Mesenchymal stem cell (in vitro differentiated cells and primary cell): ENCODE data around the gene HLA-DRB5.

ENCODE experiments used
- DNase-seq: peaks from one replicate; pipeline ENCODE4 v3.0.0-alpha.2; 2013
- H2AFZ ChIP-seq: one replicate; pipeline ENCODE4 v1.6.1; 2013; ENCODE audit warnings: low read depth, mild to moderate bottlenecking, control low read depth, inconsistent platforms, low read length, moderate library complexity
- H2AK5ac ChIP-seq: 2 replicates; pipeline ENCODE4 v1.6.1; 2013; ENCODE audit warnings: low read length, moderate library complexity, mild to moderate bottlenecking, inconsistent platforms; ENCODE audit not compliant: severe bottlenecking
- H2BK120ac ChIP-seq: one replicate; pipeline ENCODE4 v1.6.1; 2013; ENCODE audit warnings: low read depth, mild to moderate bottlenecking, inconsistent platforms, low read length, moderate library complexity
- H2BK12ac ChIP-seq, 2 experiments: one replicate each; pipeline ENCODE4 v1.6.1; 2013; ENCODE audit warnings: inconsistent platforms in 2 of 2, low read length in 2 of 2, mild to moderate bottlenecking in 2 of 2, moderate library complexity in 2 of 2, control low read depth in 1 of 2
- H2BK15ac ChIP-seq: one replicate; pipeline ENCODE4 v1.6.1; 2013; ENCODE audit warnings: mild to moderate bottlenecking, low read depth, inconsistent platforms; ENCODE audit not compliant: poor library complexity, severe bottlenecking
- H2BK5ac ChIP-seq: 2 replicates; pipeline ENCODE4 v1.6.1; 2013; ENCODE audit warnings: low read depth, mild to moderate bottlenecking, low read length, control low read depth, inconsistent platforms; ENCODE audit not compliant: poor library complexity, severe bottlenecking
- H3K14ac ChIP-seq, 2 experiments: one replicate each; pipeline ENCODE4 v1.6.1; 2013; ENCODE audit warnings: inconsistent platforms in 2 of 2, low read length in 2 of 2, control low read depth in 1 of 2, mild to moderate bottlenecking in 1 of 2, moderate library complexity in 1 of 2
- H3K18ac ChIP-seq, 2 experiments: one replicate each; pipeline ENCODE4 v1.6.1; 2013; ENCODE audit warnings: inconsistent platforms in 2 of 2, low read length in 2 of 2, control low read depth in 1 of 2, low read depth in 1 of 2, mild to moderate bottlenecking in 1 of 2
- H3K23ac ChIP-seq, 2 experiments: one replicate each; pipeline ENCODE4 v1.6.1; 2013; ENCODE audit warnings: inconsistent platforms in 2 of 2, low read length in 2 of 2, mild to moderate bottlenecking in 2 of 2, moderate library complexity in 2 of 2, control low read depth in 1 of 2
- H3K27ac ChIP-seq: 2 replicates; pipeline ENCODE4 v1.5.1; 2013; ENCODE audit warnings: mild to moderate bottlenecking, moderate library complexity, low read length, control low read depth, inconsistent platforms; ENCODE audit not compliant: poor library complexity, severe bottlenecking
- H3K27me3 ChIP-seq, 2 experiments: 2 replicates each; pipeline versions ENCODE4 v1.6.1 to v1.7.0; 2013; ENCODE audit warnings: low read length in 2 of 2, mild to moderate bottlenecking in 2 of 2, moderate library complexity in 2 of 2, control low read depth in 1 of 2, inconsistent platforms in 1 of 2; ENCODE audit not compliant: control insufficient read depth in 1 of 2, insufficient read depth in 1 of 2
- H3K36me3 ChIP-seq, 2 experiments: 2 replicates each; pipeline versions ENCODE4 v1.6.1 to v1.7.0; 2013; ENCODE audit warnings: low read length in 2 of 2, control low read depth in 1 of 2, inconsistent platforms in 1 of 2, low read depth in 1 of 2, mild to moderate bottlenecking in 1 of 2; ENCODE audit not compliant: insufficient read depth in 2 of 2, control insufficient read depth in 1 of 2
- H3K4ac ChIP-seq, 2 experiments: one replicate each; pipeline ENCODE4 v1.6.1; 2013; ENCODE audit warnings: inconsistent platforms in 2 of 2, low read length in 2 of 2, mild to moderate bottlenecking in 2 of 2, moderate library complexity in 2 of 2, control low read depth in 1 of 2, low read depth in 1 of 2
- H3K4me1 ChIP-seq: 2 replicates; pipeline ENCODE4 v1.6.1; 2013; ENCODE audit warnings: low read depth, low read length, control low read depth; ENCODE audit not compliant: control insufficient read depth, insufficient read depth
- H3K4me2 ChIP-seq: 2 replicates; pipeline ENCODE4 v1.6.1; 2013; ENCODE audit warnings: low read length, mild to moderate bottlenecking, inconsistent platforms; ENCODE audit not compliant: poor library complexity, severe bottlenecking
- H3K4me3 ChIP-seq, 2 experiments: 2 replicates each; pipeline versions ENCODE4 v1.5.1 to v1.7.0; 2013; ENCODE audit warnings: low read length in 2 of 2, mild to moderate bottlenecking in 2 of 2, control low read depth in 1 of 2, low read depth in 1 of 2; ENCODE audit not compliant: insufficient read depth in 1 of 2
- H3K79me1 ChIP-seq: replicated peaks from 2 replicates; pipeline ENCODE4 v1.6.1; 2013; ENCODE audit warnings: mild to moderate bottlenecking, control low read depth, low read length, inconsistent platforms; ENCODE audit not compliant: poor library complexity, severe bottlenecking
- H3K9ac ChIP-seq: 2 replicates; pipeline ENCODE4 v1.7.0; 2013; ENCODE audit warnings: mild to moderate bottlenecking, low read length, moderate library complexity
- H3K9me3 ChIP-seq: 2 replicates; pipeline ENCODE4 v1.7.0; 2013; ENCODE audit warnings: mild to moderate bottlenecking, low read length; ENCODE audit not compliant: control insufficient read depth
- H4K8ac ChIP-seq: one replicate; pipeline ENCODE4 v1.6.1; 2013; ENCODE audit warnings: inconsistent platforms, mild to moderate bottlenecking, low read length, moderate library complexity
- H4K91ac ChIP-seq: one replicate; pipeline ENCODE4 v1.6.1; 2013; ENCODE audit warnings: mild to moderate bottlenecking, low read length, inconsistent platforms
- WGBS: methylation state at CpG from one replicate; pipeline ENCODE4 v1.1.7; 2013; ENCODE audit warnings: mixed read lengths; 5-methylcytosine and 5-hydroxymethylcytosine counted together

The HLA-DRB5 gene

DNA sequence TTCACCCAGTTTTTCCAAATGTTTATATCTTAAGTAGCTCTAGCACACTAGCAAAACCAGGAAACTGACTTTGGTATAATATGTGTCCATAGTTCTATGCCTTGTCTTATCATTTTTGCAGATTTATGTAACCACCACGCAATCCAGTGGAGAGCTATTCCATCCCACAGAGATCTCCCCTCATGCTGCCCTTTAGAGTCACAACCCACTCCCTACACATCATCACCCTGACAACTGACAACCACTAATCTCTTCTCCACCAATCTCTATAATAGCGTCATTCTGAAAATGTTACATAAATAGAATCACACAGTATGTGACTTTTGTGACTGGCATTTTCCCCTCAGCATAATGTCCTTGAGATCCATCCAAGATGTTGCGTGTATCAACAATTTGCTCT is 29.1 kb downstream of the HLA-DRB5 start:
- Histone ChIP-seq H3K36me3 (no peaks in the 10 kb centered on the region), H2BK12ac (no peak overlapping the region), H3K4me2 (no peak overlapping the region), H2AFZ (no peak overlapping the region), H3K4me3 (no peak overlapping the region), H3K14ac (no peak overlapping the region), H2BK15ac (no peak overlapping the region), H3K23ac (no peak overlapping the region), H3K4me1 (no peaks in the 10 kb centered on the region), H3K9ac (no peak overlapping the region), H3K18ac (no peak overlapping the region), H3K27me3 (no peaks in the 10 kb centered on the region), H2BK120ac (no peak overlapping the region), H4K91ac (no peak overlapping the region), H2AK5ac (no peak overlapping the region), H3K27ac (no peak overlapping the region), H4K8ac (no peak overlapping the region), H3K79me1 (no peaks in the 10 kb centered on the region), H2BK5ac (no peak overlapping the region), H3K9me3 (no peaks in the 10 kb centered on the region), H3K4ac (no peak overlapping the region)
- 14% methylated on average over 2 of the region's 3 CpGs for WGBS
- no peak for DNase-seq

DNA sequence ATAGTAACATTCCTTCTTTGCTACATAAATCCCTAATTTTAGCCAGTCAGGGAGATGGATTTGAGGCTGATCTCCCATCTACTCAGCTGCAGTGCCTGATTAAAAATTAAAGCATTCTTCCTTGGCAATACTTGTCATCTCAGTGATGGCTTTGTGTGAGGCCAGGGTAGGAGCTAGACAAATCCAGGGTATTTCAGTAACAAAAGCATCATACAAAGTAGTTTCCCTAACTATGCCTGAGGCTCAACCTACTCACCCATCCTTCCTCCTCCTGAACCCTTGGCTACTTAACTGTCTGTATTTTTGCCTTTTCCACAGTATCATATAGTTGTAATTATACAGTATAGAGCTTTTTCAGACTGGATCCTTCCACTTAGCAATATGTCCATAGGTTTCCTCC is 37.7 kb downstream of the HLA-DRB5 start:
- H3K4ac ChIP-seq: no peak overlapping the region
- no peak overlapping the region for H3K9ac ChIP-seq
- no peak overlapping the region for H4K91ac ChIP-seq
- no peaks in the 10 kb centered on the region for H3K27me3 ChIP-seq
- no peak overlapping the region for H3K23ac ChIP-seq
- no peaks in the 10 kb centered on the region for H3K9me3 ChIP-seq
- no peaks in the 10 kb centered on the region for H3K79me1 ChIP-seq
- H3K14ac ChIP-seq: no peak overlapping the region
- no peak for DNase-seq
- H3K18ac ChIP-seq: no peak overlapping the region
- H2AK5ac ChIP-seq: no peak overlapping the region
- no peak overlapping the region for H3K27ac ChIP-seq
- no peak overlapping the region for H2BK5ac ChIP-seq
- H3K4me3 ChIP-seq: no peak overlapping the region
- no peak overlapping the region for H2BK12ac ChIP-seq
- H2BK120ac ChIP-seq: no peak overlapping the region
- no peak overlapping the region for H3K4me2 ChIP-seq
- H4K8ac ChIP-seq: no peak overlapping the region
- H3K36me3 ChIP-seq: no peaks in the 10 kb centered on the region
- no peak overlapping the region for H2BK15ac ChIP-seq
- H3K4me1 ChIP-seq: no peaks in the 10 kb centered on the region
- H2AFZ ChIP-seq: no peak overlapping the region

- Histone ChIP-seq H4K91ac (no peak overlapping the region), H2AFZ (no peak overlapping the region), H3K27ac (no peak overlapping the region), H3K9me3 (no peaks in the 10 kb centered on the region), H3K27me3 (no peaks in the 10 kb centered on the region), H2BK5ac (no peak overlapping the region), H2AK5ac (no peak overlapping the region), H3K14ac (no peak overlapping the region), H3K23ac (no peak overlapping the region), H3K4ac (no peak overlapping the region), H3K18ac (no peak overlapping the region), H3K79me1 (no peaks in the 10 kb centered on the region), H2BK120ac (no peak overlapping the region), H3K36me3 (no peaks in the 10 kb centered on the region), H3K4me1 (no peaks in the 10 kb centered on the region), H2BK15ac (no peak overlapping the region), H4K8ac (no peak overlapping the region), H2BK12ac (no peak overlapping the region), H3K9ac (no peak overlapping the region), H3K4me2 (no peak overlapping the region), H3K4me3 (no peak overlapping the region)
- WGBS: no CpG with 5 or more reads among the region's 1 CpG
- DNase-seq: no peak
Observed at GRCh38 chr6:32491700-32492099, 38.4 kb downstream of the HLA-DRB5 start.

- no peak overlapping the region for H3K4me3 ChIP-seq
- no peak overlapping the region for H3K27ac ChIP-seq
- H3K4ac ChIP-seq: no peak overlapping the region
- H3K79me1 ChIP-seq: no peaks in the 10 kb centered on the region
- DNase-seq: no peak
- no peak overlapping the region for H3K9ac ChIP-seq
- H4K91ac ChIP-seq: no peak overlapping the region
- no peaks in the 10 kb centered on the region for H3K36me3 ChIP-seq
- WGBS: 71% methylated on average over 1 of the region's 1 CpG
- H3K18ac ChIP-seq: no peak overlapping the region
- H3K9me3 ChIP-seq: no peaks in the 10 kb centered on the region
- no peak overlapping the region for H3K14ac ChIP-seq
- no peak overlapping the region for H4K8ac ChIP-seq
- H3K27me3 ChIP-seq: no peaks in the 10 kb centered on the region
- no peak overlapping the region for H2BK5ac ChIP-seq
- no peak overlapping the region for H2AK5ac ChIP-seq
- H2BK12ac ChIP-seq: no peak overlapping the region
- no peak overlapping the region for H2BK120ac ChIP-seq
- H2AFZ ChIP-seq: no peak overlapping the region
- H3K4me2 ChIP-seq: no peak overlapping the region
- H2BK15ac ChIP-seq: no peak overlapping the region
- no peak overlapping the region for H3K23ac ChIP-seq
- H3K4me1 ChIP-seq: no peaks in the 10 kb centered on the region
Observed at GRCh38 chr6:32488083-32488482, 42.0 kb downstream of the HLA-DRB5 start.
